ENCODE measurements around the gene NIF3L1. TPM values are rescaled to one million over a fixed set of nuclear protein-coding genes. Genes with fewer than 3 reads are reported as not detected.

The NIF3L1 gene
- total and polyA plus RNA-seq, 2 of the 13 experiments (the other 11 are each of a cell fraction or from before 2014, with no cell fraction given) = 67.9 to 75.2 TPM

- TF ChIP-seq GPBP1L1 (CRISPR knock-in tag; IDR thresholded peaks at IDR 0.05) = no peak
- TF ChIP-seq NFE2L2 (IDR thresholded peaks at IDR 0.05; ENCODE audit: low read length) = no peak
- TF ChIP-seq, protein P1, sequence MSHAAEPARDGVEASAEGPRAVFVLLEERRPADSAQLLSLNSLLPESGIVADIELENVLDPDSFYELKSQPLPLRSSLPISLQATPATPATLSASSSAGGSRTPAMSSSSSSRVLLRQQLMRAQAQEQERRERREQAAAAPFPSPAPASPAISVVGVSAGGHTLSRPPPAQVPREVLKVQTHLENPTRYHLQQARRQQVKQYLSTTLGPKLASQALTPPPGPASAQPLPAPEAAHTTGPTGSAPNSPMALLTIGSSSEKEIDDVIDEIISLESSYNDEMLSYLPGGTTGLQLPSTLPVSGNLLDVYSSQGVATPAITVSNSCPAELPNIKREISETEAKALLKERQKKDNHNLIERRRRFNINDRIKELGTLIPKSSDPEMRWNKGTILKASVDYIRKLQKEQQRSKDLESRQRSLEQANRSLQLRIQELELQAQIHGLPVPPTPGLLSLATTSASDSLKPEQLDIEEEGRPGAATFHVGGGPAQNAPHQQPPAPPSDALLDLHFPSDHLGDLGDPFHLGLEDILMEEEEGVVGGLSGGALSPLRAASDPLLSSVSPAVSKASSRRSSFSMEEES (CRISPR knock-in tag; IDR thresholded peaks at IDR 0.05) = peak; percentile 23; the same call in 1 of the 2 replicates
- peak; percentile 63; the same call in 1 of the 2 replicates for TF ChIP-seq ZNF441 (CRISPR knock-in tag; IDR thresholded peaks at IDR 0.05; ENCODE audit: borderline replicate concordance)
- TF ChIP-seq SMC3 (IDR thresholded peaks at IDR 0.05; ENCODE audit: low read length) = no peak
- no peak for TF ChIP-seq ATF7 (IDR thresholded peaks at IDR 0.05)
- no peak; the same call in 1 of the 2 replicates for TF ChIP-seq ATF7 (CRISPR knock-in tag; IDR thresholded peaks at IDR 0.05)
- TF ChIP-seq NFRKB (IDR thresholded peaks at IDR 0.05) = no peak
- TF ChIP-seq PLRG1 (conservative IDR thresholded peaks at IDR 0.05) = no peak
- TF ChIP-seq SPEN (CRISPR knock-in tag; IDR thresholded peaks at IDR 0.05; ENCODE audit: low read depth) = peak; percentile 92
- TF ChIP-seq EHMT2 (IDR thresholded peaks at IDR 0.05; ENCODE audit: borderline replicate concordance, low read depth, low read length) = no peak; the same call in 1 of the 2 replicates
- peak; percentile 85; the same call in 1 of the 2 replicates for TF ChIP-seq ZFY (CRISPR knock-in tag; IDR thresholded peaks at IDR 0.05)
- TF ChIP-seq MYPOP (CRISPR knock-in tag; IDR thresholded peaks at IDR 0.05) = peak; percentile 32; the same call in 1 of the 2 replicates
- peak; percentile 33; the same call in 1 of the 2 replicates for TF ChIP-seq SRY (CRISPR knock-in tag; IDR thresholded peaks at IDR 0.05)
- peak; percentile 64 for TF ChIP-seq ZEB1 (IDR thresholded peaks at IDR 0.05; ENCODE audit: insufficient replicate concordance, low read depth)
- TF ChIP-seq ZNF7 (CRISPR knock-in tag; IDR thresholded peaks at IDR 0.05) = no peak; the same call in 1 of the 2 replicates
- TF ChIP-seq XRCC5 (optimal IDR thresholded peaks at IDR 0.05; ENCODE audit: low read length) = peak; percentile 87
- peak; percentile 56; the same call in 1 of the 2 replicates for TF ChIP-seq REXO4 (CRISPR knock-in tag; IDR thresholded peaks at IDR 0.05; ENCODE audit: borderline replicate concordance)
- TF ChIP-seq ZNF543 (CRISPR knock-in tag; IDR thresholded peaks at IDR 0.05) = peak; percentile 79; the same call in 1 of the 2 replicates
- no peak for TF ChIP-seq NPAS2 (CRISPR knock-in tag; IDR thresholded peaks at IDR 0.05; ENCODE audit: borderline replicate concordance)
- 0 out of 2 replicates have a peak, but pooled peaks have one; percentile 57 for TF ChIP-seq ZNF33B (CRISPR knock-in tag; IDR thresholded peaks at IDR 0.05)
- peak; percentile 81 for TF ChIP-seq SRF (IDR thresholded peaks at IDR 0.05; ENCODE audit: low read depth, low read length)
- peak; percentile 80 for TF ChIP-seq ZSCAN9 (CRISPR knock-in tag; IDR thresholded peaks at IDR 0.05; ENCODE audit: borderline replicate concordance)
- TF ChIP-seq, protein P2, sequence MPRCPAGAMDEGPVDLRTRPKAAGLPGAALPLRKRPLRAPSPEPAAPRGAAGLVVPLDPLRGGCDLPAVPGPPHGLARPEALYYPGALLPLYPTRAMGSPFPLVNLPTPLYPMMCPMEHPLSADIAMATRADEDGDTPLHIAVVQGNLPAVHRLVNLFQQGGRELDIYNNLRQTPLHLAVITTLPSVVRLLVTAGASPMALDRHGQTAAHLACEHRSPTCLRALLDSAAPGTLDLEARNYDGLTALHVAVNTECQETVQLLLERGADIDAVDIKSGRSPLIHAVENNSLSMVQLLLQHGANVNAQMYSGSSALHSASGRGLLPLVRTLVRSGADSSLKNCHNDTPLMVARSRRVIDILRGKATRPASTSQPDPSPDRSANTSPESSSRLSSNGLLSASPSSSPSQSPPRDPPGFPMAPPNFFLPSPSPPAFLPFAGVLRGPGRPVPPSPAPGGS (CRISPR knock-in tag; IDR thresholded peaks at IDR 0.05) = no peak; the same call in 1 of the 2 replicates
- TF ChIP-seq ZKSCAN1 (IDR thresholded peaks at IDR 0.05; ENCODE audit: low read length) = no peak
- TF ChIP-seq ELF1 (CRISPR knock-in tag; IDR thresholded peaks at IDR 0.05) = peak; percentile 92
These were observed at the start of gene NIF3L1, which contains the start of gene PPIL3 (continued) for GRCh38 chr2:200888704-200889625.
